KBM-7 (cell line): ENCODE data around the gene DNM1.
"Not testable (repeated sequence)": the region's sequence is repeated elsewhere in the genome, so short reads cannot be mapped to it uniquely, and the experiment has no call there.

Experiments
- DNase-seq: peaks from one replicate; pipeline ENCODE4 v3.0.0-alpha.2; 2015
- in situ Hi-C: fragments of 300-500 bp; cut with MboI; formaldehyde crosslinking; loops from 2 replicates; pipeline ENCODE4 v1.14.3; 2020; ENCODE audit warnings: low sequenced_read_pairs, low pct_unique_long_range_greater_than_20kb, mixed read lengths

Gene DNM1

DNA sequence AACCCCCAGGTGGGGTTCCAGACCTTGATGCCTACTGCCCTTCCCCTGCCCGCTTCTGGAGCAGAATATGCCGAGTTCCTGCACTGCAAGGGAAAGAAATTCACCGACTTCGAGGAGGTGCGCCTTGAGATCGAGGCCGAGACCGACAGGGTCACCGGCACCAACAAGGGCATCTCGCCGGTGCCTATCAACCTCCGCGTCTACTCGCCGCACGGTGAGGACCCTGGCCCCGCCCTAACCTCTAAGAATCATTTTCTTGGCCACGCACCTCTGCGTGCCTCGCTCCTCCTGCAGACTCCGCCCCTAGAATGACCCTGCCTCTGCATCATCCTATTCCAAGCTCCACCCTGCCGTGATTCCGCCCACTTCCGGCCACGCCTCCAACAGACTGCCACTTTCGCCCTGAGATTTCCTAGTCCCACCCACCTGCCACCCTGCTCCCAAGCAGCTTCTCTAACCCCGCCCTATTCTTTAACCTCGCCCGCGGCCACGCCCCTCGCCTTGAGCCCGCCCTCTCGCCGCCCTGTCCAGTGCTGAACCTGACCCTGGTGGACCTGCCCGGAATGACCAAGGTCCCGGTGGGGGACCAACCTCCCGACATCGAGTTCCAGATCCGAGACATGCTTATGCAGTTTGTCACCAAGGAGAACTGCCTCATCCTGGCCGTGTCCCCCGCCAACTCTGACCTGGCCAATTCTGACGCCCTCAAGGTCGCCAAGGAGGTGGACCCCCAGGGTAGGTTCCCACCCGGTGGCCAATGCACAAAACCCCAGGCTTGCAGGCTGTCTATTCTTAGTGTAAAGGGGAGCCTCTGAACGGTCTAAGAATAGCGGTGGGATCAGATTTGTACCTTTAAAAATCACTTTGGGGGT, 15.6 kb downstream of the DNM1 start:
- no peak for DNase-seq
- in situ Hi-C loops: no loop called here

DNA sequence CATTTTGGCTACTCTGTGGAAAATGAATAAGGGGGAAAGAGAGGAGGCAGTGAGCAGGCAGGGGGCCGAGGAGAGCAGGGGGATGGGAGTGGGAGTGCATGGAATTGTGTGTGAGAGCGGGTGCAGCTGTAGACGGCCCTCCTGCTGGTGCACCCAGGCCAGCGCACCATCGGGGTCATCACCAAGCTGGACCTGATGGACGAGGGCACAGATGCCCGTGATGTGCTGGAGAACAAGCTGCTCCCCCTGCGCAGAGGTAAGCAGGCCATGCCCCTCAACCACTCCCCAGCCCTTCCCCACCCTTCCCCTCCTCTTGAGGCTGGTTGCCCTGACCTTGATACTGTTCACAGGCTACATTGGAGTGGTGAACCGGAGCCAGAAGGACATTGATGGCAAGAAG, 16.7 kb downstream of the DNM1 start:
- DNase-seq: no peak
- in situ Hi-C loops: no loop called here

DNA sequence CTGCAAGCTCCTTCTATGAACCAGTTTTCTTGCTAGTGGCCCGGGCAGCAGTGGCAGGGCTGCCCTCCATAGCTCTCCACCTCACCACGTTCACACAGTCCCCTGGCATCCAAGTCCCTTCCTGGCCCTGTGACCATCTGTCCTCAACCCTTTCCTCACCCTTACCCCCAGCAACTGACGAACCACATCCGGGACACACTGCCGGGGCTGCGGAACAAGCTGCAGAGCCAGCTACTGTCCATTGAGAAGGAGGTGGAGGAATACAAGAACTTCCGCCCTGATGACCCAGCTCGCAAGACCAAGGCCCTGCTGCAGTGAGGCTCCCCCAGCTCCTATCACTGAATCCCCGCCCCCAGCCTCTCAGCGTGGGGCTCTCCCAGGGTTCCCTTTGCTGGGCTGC, 18.8 kb downstream of the DNM1 start:
- no peak for DNase-seq
- in situ Hi-C loops: no loop called here

DNA sequence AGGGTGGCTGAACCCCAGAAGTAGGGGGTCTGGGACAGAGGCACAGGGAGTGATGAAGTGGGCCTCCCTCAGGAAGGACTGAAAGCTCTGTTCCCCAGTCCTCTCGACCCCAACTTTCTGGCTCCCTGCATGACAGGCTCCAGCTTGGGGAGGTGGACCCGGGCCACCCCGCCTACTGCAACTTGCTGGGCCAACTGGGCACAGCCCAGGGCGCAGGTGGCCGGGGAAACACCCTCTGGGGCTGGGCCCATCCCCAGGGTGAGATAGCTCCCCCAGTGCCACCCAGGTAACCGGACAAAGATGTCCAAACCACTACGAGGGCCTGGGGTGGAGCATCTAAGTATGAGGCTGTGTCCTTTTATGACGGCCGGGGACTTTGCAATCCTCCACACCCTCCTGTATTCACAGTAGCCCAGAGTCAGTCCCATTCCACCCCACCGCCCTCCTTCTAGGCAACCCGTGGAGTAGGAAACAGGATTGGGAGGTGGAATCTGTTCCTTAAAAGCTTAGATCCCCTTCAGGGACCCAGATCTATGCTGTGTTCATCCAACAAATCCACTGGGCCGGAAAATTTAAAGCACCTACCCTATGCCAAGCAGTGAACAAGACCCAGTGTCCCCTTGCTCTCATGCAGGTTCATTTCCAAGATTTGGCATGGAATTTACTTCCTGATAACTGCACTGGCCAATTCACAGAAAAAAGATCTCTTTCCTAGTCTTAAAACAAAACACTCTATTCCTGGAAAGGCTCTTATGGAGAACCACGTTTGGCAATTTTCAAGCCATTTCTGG, 19.9 kb downstream of the DNM1 start:
- no peak for DNase-seq
- in situ Hi-C loops: no loop called here

DNA sequence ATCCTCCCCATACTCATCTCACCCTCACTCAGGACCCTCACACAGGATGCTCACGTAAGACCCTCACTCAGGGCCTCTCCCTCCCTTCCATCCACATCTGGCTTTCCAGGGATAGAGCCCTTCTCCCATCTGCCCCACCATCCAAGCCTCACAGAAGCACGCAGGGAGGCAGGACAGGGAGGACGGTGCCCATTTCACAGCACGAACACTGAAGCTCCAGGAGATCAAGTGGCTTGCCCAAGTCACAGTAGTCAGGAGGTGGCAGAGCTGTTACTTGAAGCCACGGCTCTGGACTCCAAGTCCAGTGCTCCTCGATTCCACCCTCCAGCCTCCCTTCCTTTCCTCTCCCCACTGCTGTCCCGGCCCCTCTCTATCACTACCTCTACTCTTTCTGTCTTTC, 21.7 kb downstream of the DNM1 start:
- DNase-seq: no peak
- in situ Hi-C loops: no loop called here

DNA sequence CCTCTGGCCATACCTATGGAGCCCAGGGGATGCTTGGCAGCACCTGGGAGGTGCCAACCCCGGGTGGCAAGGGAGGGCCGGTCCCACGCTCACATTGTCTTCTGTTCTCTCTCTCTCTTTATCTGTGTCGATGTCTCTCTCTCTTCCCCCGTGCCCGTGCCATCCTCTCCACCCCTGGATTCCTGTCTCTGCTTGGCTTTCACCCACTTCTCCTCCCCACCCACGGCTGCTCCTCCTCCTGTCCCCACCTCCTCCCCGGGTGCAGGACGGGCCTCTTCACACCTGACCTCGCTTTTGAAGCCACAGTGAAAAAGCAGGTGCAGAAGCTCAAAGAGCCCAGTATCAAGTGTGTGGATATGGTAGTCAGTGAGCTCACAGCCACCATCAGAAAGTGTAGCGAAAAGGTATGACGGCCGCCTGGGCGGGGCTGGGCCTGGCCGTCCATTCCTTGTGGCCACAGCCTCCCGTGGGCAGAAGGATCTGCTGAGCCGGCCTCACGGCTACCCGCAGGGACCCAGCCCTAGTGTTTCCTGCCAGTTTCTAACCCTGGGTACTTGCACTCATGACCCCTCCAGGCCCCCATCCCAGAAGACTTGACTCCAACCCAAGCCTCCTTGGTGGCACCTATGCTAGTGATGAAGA, 22.7 kb downstream of the DNM1 start:
- in situ Hi-C loops: no loop called here

DNA sequence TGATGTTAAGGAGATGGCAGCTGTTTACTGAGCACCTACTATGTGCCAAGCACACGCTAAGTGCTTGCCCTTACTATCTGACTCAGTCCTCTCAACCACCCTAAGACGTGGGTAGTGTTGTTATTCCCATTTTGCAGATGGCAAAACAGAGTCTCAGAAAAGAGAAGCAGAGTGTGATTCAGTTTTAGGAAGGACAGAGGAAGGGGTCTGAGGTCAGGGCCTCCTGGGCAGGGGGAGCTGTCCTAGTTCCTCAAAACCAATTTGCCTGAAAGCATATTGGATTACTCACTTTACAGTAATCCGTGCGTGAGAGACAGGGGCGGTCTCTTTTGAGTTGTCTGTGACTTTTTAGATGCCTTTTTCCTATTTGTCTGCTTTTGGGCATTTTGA, 23.2 kb downstream of the DNM1 start:
- peak; percentile 66 for DNase-seq
- in situ Hi-C loops: no loop called here

More for the DNA sequence above, 22.7 kb downstream of the DNM1 start:
- DNase-seq: no peak

DNA sequence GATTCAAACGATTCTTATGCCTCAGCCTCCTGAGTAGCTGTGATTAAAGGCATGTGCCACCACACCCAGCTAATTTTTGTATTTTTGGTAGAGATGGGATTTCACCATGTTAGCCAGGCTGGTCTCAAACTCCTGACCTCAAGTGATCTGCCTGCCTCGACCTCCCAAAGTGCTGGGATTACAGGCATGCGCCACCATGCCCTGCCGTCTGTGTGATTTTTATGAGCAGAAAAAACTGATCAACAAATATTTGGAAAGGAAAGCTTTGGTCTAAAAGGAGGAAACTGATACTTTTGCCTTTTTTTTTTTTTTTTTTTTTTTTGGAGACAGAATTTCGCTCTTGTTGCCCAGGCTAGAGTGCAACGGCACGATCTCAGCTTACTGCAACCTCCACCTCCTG, 27.7 kb downstream of the DNM1 start:
- DNase-seq, in situ Hi-C loops: not testable (repeated sequence)

DNA sequence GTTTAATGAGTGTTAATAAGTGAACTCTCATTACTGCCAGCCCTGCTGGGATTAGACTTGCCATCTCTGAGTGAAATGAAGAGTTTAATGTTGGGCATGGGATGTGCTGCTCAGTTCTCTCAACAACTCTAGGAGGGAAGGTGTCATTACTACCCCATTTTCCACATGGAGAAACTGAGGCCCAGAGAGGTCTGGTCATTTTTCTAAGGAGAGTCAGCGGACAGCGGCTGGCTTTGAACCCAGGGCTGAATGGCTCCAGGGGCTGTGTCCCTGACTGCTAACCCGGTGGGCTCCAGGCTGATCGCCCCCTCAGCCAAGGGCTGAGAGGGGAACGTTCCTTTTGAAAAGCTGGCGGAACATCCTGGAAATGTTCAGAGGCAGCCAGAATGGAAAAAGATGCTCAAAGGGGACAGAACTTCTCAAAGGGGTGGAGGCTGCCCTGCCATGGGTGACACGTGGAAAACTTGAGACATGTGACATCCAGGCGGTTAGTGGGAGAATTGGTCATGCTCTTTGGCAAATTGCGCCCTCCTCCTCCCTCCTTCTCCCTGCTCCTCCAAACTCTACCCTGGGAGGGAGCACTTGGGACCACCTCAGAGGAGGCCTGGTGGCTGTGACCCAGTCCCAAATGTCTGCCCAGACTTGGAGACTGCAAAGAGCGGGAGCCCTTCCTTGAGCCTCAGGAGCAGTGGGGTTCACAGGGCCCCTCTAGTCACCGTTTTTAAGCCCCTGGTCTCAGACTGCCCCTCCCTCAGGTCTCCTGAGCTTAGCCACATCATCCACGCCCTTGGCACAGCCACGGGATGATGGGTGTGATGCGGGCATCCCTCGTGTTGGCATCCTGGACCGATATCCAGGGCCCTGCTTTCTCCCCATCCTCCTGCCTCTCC, 28.7 kb downstream of the DNM1 start:
- in situ Hi-C loops: no loop called here

DNA sequence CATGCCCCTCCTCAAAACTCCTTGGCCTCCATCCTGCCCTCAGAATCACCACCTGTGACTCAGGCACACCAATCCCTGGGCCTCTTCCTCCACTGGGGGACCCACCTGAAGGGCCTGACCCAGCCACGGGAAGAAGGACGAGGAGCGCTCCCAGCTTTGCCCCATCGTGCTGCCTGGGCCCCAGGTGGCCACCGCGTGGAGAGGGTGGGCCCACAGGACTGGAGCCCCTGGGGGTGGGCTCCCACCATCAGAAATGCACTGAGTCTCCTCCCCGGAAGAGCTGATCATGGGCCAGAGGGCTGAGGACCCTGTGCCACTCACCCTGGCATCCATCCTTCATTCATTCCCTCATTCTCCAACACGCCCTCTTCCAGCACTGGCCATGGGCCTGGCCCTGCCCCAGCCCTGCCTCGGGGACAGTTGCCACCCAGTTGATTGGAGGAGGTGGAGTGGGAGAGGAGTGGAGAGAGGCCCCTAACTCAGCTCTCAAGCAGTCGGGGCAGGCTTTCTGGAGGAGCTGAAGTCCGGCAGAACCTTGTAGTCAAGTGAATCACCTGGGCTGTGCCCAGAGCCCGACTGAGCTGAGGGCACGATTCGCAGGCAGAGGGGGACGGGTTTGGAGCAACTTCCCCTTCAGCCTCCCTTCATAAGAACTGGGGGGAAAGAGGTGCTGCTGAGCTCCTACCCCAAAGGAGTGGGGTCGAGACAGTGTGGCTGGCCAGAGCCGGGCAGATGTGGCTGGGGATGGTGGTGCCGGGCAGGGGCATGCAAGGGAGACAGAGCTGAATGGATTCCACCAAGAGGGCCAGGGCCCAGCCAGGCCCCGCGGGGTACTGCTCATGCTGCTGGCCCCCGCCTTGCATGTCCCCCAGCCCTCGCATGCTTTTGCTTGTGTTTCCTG, 29.6 kb downstream of the DNM1 start:
- no peak for DNase-seq
- in situ Hi-C loops: no loop called here

More for the DNA sequence above, 28.7 kb downstream of the DNM1 start:
- no peak for DNase-seq

DNA sequence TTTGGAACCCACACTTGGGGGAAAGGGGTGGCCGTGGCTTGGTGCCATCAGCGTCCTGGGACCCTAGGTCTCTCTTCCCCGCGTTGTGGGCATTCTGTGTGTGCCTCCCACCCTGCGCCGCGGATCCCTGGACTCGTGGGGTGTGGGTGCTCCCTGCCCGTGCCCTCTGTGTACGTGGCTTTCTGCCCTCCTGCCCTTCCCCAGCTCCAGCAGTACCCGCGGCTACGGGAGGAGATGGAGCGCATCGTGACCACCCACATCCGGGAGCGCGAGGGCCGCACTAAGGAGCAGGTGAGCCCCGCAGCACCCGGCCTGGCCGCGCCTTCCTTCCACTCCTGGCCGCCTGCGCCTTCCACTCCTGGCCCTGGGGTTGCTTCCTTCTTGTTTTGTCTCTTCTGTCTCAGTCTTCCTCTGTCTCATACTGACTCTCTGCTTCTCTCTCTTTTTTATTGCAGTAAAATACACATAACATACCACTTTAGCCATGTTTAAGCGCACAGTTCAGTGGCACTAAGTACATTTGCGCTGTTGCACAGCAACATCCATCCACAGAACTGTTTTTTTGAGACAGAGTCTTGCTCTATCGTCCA, 30.7 kb downstream of the DNM1 start:
- in situ Hi-C loops: no loop called here
- DNase-seq: no peak

DNA sequence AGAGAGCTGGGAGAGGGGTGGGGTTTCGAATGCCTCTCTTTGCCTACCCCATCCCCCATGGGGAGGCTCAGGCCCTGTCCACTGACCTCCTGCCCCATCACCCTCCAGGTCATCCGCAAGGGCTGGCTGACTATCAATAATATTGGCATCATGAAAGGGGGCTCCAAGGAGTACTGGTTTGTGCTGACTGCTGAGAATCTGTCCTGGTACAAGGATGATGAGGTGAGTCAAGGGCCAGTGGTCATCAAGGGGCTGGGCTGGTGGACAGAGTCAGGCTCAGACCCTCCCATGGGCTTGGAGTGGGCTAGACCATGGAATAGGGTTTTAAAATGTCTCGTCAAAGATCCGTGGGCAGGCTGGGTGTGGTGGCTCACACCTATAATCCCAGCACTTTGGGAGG, 38.9 kb downstream of the DNM1 start:
- no peak for DNase-seq
- in situ Hi-C loops: no loop called here

DNA sequence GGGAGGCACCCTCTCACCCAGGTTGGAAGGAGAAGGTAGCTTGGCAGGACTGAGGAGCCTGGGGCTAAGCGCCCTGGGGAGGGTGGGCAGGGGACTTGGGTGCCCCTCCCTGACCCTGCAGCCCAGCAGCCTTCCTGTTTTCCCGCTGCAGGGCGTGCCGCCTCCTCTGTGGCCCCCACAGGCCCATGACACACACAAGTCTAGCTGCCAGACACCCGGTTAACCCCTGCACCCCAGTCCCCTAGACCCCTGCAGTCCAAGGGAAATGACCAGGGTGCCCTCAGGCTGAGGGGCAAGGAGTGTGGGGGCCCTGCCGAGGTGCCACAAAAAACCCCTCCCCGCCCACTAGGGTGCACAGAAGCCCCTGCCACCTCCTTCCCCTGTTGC, 39.6 kb downstream of the DNM1 start:
- DNase-seq: no peak
- in situ Hi-C loops: no loop called here

DNA sequence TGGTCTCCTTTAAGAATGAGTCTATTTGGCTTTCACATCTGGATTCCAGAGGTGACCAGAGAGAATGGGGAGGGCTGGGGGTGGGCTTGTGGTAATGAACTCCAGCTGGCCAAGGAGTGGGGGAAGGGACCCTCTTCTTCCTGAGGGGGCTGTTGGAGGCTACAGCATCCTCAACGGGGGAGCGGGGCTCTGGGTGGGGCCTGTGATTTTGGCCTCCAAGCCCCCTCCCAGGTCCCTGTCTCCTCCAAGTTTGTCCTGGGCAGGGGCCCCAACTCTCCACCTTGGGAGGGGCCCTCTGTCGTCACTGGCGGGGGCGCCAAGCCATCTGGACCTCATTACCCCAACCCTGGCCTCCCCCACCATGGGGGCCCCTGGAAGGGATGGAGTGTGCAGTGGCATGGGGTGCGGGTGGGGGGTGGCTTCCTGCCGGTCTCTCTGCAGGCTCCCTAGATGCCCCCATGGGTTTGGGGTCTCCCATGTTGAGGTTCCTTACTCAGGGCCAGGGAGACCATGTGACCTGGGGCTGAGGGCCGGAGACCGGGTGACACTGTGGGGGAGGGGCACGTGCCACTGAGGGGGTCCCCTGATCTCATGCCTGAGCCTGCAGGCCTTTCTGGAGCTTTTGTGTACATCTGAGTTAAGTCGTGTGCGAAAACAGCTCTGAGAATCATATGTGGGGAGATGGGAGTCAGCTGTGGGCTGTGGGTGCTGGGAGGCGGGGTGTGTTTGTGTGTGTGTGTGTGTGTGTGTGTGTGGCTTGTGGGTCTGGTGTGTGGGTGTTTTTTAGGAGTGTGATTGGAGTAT, 40.2 kb downstream of the DNM1 start:
- peak; percentile 9 for DNase-seq
- in situ Hi-C loops: no loop called here

DNA sequence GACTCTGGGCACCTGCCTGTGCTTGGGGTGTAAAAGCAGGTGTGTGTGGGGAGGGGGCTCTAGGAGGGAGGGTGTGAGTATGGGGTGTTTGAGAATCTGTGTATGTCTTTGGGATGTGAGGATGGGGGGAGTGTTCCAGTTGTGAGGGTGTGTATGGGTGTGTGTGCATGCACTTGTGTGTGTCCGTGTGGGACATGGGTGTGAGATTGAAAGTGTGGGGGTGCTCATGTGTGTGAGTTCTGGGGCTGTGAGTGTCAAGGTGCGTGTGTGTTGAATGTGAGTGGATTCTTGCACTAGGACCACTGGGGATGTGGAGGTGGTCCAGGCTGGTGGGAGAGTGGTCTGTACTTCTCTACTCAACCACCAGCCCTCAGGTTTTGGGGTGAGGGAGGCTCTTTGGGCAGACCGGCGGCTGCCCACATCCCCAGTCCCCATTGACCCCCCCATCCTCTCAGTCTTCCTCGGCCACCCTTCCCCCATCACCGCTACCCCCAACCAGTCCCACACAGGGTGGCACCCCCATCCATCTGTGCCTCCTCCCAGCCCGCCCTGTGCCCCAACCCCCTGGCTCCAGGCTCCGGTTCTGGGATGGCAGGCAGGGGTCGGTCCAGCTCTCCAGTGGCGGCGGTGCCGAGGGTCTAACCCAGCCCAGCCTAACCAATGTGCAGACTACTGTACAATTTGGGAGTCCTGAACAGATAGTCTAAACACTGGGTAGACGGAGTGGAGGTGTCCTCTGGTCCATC, 41.1 kb downstream of the DNM1 start:
- no peak for DNase-seq
- in situ Hi-C loops: no loop called here

DNA sequence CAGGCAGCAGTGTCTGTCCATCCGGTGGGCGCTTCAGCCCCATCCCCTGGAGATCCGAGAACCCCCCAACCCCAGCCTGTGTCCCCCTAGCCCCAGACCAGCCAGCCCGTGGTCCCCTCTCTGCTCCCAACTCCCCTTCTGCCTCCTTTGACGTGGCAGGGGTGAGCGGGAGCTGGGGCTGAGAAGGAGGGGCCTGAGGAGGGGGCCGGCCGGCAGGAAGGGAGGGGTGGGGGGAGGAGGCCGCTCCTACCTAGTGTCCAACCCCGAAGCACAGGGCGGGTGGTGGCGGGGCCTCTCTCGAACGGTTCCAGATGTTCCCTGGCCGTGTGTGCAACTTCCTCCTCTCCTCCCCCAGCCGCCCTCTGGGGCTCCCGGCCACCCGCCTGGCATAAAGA, 41.7 kb downstream of the DNM1 start:
- in situ Hi-C loops: no loop called here
- DNase-seq: peak; percentile 92
